Omental fat pad (tissue), 4 donors: ENCODE measurements around the gene ZBTB7B. TPM values are rescaled to one million over a fixed set of nuclear protein-coding genes. Genes with fewer than 3 reads are reported as not detected.
A peak's percentile ranks its signal among the peaks of the same experiment; 100 is the strongest.

ENCODE experiments used
- ATAC-seq: fragments of 150-250 bp; one replicate; pipeline ENCODE4 v1.9.1; 2016; ENCODE audit warnings: mild to moderate bottlenecking, moderate library complexity; ENCODE audit not compliant: low FRiP score
- DNase-seq: peaks from one replicate; pipeline ENCODE4 v3.0.0-alpha.2; 2019; ENCODE audit warnings: low spot score
- CTCF ChIP-seq, 3 donors: fragments of 450-650 bp; IDR thresholded peaks; one replicate each; pipeline ENCODE4 v1.5.1; 2016 to 2017; ENCODE audit warnings: antibody characterized with exemption in 3 of 3, mild to moderate bottlenecking in 3 of 3, moderate library complexity in 2 of 3
- total RNA-seq, 4 donors: library from RNA; depleted of rRNA; stranded (reverse); fragments of >200 nt; gene quantifications; one replicate each; pipeline ENCODE4 v1.1.0, GENCODE V29; 2016

Gene ZBTB7B
- total RNA-seq, 4 donors from 2014 or later: 38.6 to 66.4 (median 49.2) TPM

GRCh38 chr1:155011437-155012025 lies 8.9 kb downstream of the ZBTB7B start:
- DNase-seq: no peak
- no peak for TF ChIP-seq CTCF (IDR thresholded peaks at IDR 0.05)
- ATAC-seq: no peak

- ATAC-seq: peak; percentile 74
- TF ChIP-seq CTCF (IDR thresholded peaks at IDR 0.05): no peak
- peak; percentile 63 for DNase-seq
Observed at GRCh38 chr1:155012026-155012546, 9.5 kb downstream of the ZBTB7B start.

- TF ChIP-seq CTCF (IDR thresholded peaks at IDR 0.05): no peak
- ATAC-seq (no peak), DNase-seq (no peak)
Observed at GRCh38 chr1:155012776-155013602, 10.4 kb downstream of the ZBTB7B start.

GRCh38 chr1:155013632-155014031 lies 11.0 kb downstream of the ZBTB7B start:
- TF ChIP-seq CTCF (IDR thresholded peaks at IDR 0.05): no peak
- ATAC-seq (no peak), DNase-seq (no peak)

- TF ChIP-seq CTCF (IDR thresholded peaks at IDR 0.05): no peak
- DNase-seq (no peak), ATAC-seq (no peak)
Observed at GRCh38 chr1:155014709-155015508, 12.3 kb downstream of the ZBTB7B start.

GRCh38 chr1:155015527-155016230 lies 13.1 kb downstream of the ZBTB7B start:
- DNase-seq (no peak), ATAC-seq (no peak)
- TF ChIP-seq CTCF (IDR thresholded peaks at IDR 0.05): no peak
